Ramos (cell line): Measurements from ENCODE around the gene RAD51B.

Experiments
- in situ Hi-C: fragments of 300-500 bp; cut with MboI; formaldehyde crosslinking; loops from one replicate; pipeline ENCODE4 v1.14.3; 2022; ENCODE audit warnings: low sequenced_read_pairs; ENCODE audit not compliant: unreplicated experiment

The RAD51B gene

DNA sequence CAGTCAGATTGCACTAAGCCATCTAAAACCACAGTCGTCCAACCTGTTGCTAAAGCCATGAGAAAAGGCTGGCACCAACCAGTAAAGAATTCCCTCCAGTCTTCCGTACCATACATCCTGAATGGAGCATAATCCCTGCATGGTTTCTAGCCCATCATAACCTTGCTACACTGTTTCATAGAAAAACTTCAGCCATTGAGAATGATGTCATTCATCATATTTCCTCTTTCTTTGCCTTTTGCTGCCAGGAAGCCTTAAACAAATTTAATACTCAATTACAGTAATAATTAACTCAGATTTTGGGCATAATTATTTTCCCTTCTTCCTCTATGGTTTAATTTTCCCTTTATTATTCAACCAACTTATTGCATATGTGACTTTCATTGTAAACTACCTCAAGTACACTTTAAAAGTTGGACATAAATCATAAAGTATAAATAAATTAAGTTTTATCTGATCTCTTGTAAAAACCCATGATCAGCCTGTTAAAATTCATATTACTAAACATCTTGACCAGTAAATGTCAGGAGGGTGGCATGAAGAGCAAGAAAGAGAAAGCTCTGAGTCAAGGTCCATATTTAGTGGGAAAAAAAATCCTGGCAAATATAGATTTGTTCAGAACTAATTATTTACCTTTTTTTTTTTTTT is 708.6 kb downstream of the RAD51B start:
- in situ Hi-C loops = no loop called here

DNA sequence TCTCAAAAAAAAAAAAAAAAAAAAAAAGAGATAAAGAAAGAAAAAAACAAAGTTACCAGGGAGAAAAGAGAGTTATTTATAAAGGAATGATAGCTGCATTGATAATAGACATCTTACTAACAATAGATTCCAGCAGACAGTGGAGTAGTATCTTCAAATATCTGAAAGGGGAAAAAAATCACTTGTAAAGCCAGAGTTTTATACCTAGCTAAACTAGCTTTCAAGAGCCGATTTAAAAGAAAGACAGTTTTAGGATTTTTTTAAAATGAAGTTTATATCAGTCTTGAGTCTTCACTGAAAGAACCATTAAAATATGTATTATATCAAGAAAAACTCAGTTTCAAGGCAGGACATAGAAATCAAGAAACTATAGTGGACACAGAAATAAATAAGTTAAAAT is 710.9 kb downstream of the RAD51B start:
- in situ Hi-C loops = no loop called here

DNA sequence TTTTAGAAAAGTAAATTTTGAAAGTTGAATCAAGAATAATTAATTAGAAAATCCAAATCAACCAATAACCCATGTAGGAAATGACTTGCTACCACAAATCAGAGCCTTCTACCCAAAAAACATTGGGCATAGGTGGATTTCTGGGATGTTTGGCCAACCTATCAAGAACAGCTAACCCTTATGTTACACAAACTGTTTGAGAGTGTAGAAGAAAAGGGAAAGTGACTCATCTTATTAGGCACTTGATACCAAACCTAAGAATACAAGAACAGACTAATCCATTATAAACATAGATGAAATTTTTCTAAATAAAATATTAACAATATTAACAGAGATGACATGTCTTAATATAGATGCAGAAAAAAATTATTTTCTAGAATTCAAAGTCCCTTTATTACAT is 712.9 kb downstream of the RAD51B start:
- in situ Hi-C loops = no loop called here

DNA sequence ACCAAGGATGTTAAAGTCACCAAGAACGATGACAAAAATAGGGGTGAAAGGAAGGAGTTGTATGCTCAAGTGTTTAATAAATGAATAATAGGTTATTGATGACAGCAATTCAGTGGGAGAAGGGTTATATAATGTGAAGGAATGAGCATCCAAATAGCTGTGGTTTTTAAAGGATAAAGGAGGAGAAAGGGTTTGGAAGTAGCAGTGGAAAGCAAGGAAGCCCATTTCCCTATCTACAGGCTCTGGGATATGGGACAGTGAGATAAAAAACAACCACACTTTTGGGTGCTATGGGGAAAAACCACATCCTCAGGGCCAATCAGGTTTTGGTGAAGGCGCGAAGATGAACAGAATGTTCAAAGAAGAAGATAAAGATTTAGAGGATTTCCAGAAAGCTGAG is 714.7 kb downstream of the RAD51B start:
- in situ Hi-C loops = no loop called here

DNA sequence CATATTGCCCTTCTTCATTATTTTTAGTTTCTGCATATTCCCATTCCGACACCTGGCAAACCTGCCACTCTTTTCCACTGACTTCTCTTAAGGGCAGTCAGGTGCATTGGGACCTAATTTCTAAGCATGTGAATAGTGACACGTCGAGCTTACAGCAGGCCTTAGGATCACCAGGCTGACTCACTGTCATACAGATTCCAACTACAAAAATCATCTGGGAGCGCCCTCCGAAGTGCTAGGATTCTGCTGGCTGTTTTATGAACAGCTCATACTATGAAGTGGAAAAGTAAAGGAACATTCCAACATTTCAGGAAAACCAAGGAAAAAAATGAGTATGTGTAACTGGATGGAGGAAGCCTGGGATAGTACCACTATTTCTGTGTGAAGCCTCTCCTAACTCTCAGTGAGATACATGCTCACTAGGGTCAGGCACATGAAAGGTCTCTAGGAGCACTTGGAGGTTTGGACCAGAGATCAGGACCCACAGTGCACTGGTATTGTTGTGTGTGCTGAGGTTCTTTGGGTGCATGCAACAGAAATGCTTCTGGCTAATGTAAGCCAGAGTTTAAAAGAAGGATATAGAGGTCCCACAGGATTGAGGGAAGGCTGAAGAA is 715.9 kb downstream of the RAD51B start:
- in situ Hi-C loops = no loop called here

DNA sequence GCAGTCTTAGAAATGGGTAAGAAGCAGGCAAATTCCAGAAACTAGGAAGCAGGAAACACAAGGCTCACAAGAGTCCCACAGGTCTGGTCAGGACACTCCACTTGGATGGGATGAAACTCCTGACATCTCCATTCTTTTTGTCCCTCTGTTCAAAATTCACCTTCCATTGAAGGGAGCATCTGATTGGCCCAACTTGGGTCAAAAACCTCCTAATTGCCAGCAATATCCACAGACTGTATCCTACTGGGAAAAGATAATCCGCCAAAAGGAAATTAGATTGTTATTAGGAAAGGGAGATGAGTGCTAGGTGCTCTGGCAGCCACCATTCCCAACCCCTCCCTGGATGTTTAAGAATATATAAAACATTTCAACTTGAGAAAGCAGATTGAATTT is 716.4 kb downstream of the RAD51B start:
- in situ Hi-C loops = no loop called here

DNA sequence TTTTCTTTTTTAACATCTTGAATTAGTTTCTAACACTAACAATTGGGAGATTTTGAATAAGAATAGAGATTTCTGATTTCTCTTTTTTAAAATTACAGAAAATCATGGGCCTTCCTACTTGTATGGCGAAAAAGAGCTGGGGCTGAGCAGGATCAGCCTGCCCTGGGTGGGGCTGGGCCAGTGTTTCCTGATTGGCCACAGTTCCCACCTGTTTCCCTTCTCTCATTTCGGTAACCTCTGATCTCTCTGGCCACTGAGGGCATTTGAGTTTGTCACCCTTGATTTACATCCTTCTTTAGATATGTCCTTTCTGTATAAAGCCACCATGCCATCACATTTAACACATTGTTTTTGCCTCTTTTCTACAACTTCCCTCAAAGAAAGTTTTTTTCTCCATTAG is 719.1 kb downstream of the RAD51B start:
- in situ Hi-C loops = no loop called here

DNA sequence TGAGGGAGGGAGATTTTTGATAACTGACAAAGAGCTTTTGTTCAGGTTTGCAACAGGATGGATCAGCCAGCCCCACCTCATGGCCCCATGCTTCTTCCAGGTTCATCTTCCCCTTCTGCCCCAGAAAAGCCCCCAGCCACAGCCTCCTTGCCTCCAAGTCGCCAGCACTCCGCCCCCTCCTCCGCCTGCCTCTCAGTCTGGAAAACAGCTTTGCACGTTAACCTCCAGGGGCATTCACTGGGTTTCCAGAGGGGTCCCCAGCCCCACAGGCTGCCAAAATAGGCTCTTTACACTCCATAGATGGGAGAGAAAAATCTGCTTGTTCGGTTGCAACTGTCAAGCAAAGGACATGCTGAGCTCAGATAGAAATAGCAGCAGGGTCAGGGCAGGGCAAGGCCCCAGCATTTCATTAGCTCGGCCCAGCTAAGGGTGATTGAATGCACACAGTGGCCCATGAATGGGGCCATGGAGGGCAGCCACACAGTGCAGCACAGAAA is 719.7 kb downstream of the RAD51B start:
- in situ Hi-C loops = no loop called here

DNA sequence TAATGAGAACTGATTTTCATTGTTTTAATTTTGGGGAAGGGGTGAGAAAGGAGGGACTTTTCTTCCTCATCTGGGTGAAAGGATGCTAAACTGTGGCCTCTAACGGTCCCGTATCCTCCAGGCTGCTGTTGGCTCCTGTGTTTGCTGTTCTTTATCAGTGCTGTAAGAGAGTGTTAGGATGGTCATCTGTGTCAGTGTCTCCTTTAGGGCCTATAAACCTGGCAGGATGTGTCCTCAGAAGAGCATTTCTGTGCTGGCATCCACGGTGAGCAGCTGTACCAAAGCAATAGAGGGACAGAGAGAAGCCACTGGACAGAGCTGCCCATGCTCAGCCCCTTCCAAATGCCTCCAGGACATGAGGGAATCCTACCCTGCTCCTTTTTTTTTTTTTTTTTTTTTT is 720.2 kb downstream of the RAD51B start:
- in situ Hi-C loops = no loop called here

DNA sequence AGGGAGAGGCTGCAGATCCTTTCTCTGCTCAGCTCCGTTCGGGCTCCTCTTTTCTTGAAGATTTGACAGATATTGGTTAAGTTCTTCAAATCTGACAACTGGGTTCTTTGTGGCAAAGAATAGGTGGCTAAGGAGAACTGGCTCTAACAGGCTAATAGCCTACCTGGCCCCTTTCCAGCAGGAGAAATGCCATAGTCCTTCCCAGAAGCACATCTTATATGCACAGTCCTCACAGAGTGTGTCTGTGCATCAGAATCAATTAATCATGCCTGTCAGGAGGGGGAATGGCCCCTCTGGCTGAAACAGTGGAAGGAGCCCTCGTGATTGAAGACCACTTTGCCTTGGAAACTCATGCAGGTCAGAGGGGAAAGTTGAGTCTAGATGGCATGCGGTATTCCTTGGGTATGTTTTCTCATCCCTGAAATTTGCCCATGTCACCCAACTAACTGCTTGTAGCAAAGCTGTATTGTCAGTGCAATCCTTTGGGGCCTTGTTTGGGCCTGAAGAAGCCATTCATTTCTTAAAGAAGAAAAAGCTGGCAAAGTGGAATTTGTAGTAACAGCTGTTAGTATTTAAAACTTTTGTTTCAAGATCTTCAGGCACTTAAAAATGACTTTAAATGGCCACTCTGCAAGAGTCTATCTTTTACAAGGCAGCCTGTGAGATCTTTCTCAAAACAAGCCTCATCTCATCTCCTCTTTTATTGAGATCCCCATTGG is 721.8 kb downstream of the RAD51B start:
- in situ Hi-C loops = no loop called here

DNA sequence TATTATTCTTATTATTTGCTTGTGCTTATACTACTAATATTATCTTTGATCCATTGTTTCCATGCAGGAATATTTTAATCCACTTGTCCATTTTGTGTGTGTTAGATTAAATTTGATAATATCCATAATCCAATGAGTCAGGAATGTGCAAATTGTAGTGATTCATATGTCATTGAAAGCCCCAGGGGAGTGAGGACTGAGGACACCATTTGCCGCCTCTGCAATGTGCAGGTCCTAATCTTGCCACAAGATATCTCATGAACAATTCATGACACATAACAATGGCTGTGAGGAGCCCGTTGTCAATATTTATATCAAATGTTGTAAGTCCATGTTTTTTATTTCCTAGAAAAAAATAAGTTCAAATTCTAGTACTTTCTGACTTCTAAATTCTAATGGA is 722.8 kb downstream of the RAD51B start:
- in situ Hi-C loops = no loop called here

DNA sequence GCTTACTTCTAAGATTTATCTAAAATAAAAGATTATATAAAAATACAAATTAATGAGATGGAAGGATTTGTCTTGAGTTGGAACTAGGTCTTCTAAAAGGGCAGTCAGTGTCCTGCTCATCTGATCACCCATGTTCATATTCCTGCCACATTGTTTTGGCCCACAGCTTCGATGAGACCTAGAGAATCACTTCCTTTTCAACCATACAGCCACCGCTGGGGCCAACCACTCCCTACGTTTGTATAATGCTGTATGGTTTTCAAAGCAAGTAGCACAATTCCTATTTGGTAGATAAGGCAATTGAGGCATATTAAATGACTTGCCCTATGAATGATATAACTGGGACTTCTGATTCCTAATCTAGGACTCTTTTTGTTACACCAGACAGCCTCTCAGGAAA is 723.9 kb downstream of the RAD51B start:
- in situ Hi-C loops = no loop called here

DNA sequence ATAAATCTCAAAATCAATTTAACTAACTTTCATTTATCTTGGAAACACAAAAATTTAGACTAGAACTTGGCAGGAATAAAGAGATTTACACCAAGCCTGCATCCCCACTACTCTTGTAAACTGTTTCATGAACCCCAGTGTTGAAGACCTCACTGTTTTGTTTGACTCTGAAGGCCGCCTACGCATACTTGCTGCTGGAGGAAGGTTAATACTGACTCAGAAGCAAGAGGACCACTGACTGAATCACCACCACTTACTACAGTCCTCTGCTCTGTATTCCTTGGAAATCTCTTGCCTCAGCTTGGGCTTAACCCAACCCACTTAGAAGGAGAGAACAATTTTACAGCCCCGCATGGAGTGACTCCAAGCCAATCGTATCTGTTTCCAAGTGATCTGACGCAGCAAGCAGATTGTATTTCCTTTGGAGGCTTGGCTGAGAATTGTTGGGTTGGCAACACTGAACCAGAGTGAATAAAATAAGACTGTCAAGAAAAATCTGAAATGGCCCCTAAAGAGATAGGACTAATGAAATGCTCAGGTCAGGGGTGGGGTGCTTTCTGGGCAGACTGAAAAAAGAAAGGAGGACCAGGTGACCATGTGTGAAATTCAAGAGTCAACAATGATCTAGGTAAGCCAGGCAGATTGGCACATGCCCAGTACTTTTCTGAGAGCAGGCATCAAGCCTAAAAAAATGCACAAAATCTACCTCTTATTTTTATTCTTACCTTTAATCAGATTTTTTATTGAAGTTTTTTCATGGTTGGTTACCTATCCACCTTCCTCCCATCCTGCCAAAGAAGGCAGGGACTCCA is 724.7 kb downstream of the RAD51B start:
- in situ Hi-C loops = no loop called here

DNA sequence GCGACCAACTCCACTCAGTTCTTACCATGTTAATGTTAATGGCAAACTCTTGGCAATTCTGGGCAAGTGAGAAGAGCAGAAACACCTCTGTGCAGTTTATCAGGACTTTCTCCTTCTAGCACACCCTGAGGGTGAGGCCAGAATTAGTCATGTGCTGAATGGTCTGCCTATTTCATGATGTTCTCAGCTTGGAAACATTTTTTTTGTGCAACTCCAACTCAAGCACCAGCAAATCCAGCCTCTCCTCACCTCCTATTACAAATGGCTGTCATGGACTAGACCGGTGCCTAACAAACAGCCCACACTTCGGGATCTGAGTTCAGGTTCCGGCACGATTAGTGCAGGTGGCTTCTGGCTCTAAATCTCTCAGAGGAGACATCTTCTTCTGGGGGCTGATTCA is 727.3 kb downstream of the RAD51B start:
- in situ Hi-C loops = no loop called here

DNA sequence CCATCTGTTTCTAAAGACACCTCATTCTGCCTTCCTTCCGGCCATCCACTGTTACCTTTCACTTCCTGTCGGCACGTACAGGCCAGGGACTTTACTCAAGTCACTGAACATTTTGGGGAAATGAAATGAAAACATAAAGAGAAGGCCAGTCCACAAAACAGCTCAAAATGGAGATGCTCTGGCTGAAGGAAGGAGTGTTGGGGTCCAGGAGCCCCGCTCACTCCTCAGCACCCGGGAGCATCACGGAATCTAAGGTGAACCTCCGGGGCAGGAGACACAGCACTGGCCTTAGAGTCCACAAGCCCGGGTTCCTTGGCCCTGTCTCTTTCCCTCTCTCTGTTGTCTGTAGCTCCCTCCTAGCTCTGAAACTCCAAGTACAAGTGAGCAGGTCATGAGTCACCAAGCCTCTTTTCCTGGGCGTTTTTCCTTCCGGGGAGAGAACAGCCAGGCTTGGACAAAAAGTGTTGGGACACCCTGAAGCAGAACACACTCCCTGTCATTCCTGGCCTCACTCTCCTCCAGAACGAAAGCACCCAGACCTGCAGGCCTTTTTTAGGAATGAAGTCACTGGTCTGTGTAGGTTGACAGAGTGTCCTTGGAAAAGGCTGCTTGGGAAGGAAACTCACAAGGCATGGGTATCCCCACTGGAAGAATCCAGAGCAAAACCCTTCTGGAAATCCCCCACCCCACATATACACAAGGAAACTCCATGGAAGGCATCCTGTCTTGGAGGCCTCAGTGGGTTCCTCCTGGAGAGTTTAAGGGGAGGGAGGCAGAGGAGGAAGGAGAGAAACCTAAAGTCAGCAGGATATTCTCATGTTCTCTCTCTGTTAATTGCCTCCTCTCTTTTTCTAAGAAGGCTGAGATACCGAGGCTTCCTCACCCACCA is 728.0 kb downstream of the RAD51B start:
- in situ Hi-C loops = no loop called here

DNA sequence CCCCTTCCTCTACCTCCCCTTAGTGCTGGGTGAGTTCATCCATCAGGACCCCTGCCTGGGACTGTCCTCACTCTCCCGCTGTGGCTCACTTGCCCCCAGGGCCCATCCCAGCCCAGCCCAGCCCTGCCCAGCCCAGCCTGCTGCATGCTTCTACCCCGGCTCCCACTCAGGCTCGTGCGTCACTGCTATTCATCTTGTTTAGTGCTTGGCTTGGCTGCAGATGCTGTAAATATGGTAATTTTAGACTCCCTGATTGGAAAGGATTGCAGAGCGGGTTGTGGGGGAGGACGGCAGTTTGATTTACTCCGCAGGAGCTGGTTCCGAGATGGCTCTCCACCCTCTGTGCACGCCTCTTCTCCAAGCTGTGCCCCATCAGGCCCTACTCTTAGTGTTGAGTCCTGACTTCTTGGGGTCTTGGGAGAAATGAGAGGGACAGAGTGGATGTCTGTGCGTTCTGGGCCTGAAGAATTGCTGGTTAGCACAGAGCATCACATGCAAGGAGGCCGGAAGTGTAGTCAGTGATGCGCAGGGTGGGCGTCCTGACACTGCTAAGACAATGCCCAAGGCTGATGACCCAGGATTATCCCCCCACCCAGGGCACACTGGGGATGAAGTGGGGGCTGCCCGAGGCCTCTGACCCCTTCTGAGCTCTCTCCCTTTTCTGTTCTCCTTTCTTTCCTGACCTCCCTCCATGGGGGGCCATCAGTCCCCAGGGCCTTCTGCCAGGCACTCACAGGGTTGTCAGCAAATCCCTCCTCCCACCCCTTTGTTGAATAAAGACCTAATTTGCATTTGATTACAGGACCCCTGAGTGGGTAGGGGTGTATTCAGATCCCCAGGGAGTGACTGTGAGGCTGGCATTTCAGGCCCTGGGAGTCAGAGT is 728.9 kb downstream of the RAD51B start:
- in situ Hi-C loops = no loop called here

DNA sequence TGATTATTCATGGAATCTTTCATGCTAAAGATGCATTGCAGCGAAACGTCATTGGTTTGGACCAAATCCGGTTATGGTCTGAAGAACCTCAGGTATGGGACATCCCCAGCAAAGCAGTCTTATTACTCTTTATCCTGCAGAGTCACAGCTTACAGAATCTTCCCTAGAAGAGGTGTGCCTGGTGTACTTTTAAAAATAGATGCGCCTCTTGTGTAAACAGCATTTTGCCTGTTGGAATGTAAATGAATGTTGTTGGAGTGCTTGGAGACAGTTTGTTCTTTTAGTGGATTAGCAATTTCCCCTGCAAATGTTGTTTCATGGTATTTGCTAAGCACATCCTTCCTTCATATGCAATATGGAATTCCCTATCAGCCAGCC is 730.7 kb downstream of the RAD51B start:
- in situ Hi-C loops = no loop called here

DNA sequence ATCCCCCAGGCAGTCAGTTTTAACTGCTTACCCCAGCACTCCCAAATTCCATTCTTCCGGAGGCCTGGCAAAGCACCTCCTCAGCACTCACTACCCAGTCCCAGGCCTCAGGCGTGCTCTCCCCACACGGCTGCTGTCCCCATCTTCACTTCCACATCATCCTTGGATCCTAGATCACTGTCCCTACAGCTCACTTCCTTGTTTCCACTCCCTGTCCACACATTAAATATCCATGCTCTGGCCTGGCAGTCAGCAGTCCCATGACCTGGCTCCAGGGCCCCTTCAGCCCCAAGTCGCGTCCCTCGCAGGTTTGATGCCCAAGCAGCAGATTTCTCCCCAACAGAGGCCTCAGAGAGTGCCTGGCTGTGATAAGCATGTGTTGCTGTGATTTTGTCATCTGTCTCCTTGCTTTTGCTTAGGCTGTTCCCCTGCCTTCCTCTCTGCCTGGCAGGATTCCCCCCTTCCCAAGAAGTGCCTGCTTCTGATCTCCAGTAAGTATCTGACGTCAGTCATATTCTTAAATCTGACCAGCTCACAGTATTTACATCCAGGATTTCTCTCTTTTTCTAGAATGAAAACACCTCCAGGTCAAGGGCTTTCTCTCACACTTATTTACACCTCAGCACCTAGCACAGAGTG is 731.6 kb downstream of the RAD51B start:
- in situ Hi-C loops = no loop called here
